ENCODE results near the gene CX3CL1.

DNA sequence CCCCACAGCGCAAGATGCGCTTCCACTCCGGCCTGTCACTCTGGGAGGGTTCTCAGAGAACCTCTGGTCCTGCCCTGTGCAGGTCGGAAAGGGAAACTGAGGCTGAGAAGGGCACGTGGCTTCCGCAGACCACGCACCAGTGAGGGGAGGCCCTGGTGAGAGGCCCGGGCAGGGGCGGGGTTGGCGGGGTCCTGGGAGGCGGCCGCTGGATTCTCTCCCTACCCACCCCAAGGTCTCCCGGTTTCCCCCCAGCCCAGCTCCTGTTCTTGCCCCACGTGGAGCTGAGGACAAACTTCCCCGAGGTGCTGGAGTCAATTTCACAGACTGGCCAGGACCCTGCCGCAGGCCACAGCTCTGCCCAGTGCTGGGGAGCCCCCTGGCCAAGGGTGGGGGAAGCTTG lies 43.8 kb downstream of the CX3CL1 start:
- TF ChIP-seq POLR2AphosphoS5 (IDR thresholded peaks at IDR 0.05; ENCODE audit: low read depth, low read length) = no peak
- TF ChIP-seq, protein P1, sequence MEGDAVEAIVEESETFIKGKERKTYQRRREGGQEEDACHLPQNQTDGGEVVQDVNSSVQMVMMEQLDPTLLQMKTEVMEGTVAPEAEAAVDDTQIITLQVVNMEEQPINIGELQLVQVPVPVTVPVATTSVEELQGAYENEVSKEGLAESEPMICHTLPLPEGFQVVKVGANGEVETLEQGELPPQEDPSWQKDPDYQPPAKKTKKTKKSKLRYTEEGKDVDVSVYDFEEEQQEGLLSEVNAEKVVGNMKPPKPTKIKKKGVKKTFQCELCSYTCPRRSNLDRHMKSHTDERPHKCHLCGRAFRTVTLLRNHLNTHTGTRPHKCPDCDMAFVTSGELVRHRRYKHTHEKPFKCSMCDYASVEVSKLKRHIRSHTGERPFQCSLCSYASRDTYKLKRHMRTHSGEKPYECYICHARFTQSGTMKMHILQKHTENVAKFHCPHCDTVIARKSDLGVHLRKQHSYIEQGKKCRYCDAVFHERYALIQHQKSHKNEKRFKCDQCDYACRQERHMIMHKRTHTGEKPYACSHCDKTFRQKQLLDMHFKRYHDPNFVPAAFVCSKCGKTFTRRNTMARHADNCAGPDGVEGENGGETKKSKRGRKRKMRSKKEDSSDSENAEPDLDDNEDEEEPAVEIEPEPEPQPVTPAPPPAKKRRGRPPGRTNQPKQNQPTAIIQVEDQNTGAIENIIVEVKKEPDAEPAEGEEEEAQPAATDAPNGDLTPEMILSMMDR (IDR thresholded peaks at IDR 0.05 in 2 of 3, conservative IDR thresholded peaks at IDR 0.05 in 1 of 3; ENCODE audit: borderline replicate concordance in 1 of 3, insufficient read depth in 1 of 3, low read depth in 2 of 3, low read length in 2 of 3) = no peak
- TF ChIP-seq, protein P2, sequence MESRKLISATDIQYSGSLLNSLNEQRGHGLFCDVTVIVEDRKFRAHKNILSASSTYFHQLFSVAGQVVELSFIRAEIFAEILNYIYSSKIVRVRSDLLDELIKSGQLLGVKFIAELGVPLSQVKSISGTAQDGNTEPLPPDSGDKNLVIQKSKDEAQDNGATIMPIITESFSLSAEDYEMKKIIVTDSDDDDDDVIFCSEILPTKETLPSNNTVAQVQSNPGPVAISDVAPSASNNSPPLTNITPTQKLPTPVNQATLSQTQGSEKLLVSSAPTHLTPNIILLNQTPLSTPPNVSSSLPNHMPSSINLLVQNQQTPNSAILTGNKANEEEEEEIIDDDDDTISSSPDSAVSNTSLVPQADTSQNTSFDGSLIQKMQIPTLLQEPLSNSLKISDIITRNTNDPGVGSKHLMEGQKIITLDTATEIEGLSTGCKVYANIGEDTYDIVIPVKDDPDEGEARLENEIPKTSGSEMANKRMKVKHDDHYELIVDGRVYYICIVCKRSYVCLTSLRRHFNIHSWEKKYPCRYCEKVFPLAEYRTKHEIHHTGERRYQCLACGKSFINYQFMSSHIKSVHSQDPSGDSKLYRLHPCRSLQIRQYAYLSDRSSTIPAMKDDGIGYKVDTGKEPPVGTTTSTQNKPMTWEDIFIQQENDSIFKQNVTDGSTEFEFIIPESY (IDR thresholded peaks at IDR 0.05; ENCODE audit: extremely low read depth, insufficient replicate concordance, low read length) = no peak
- TF ChIP-seq, protein P3, sequence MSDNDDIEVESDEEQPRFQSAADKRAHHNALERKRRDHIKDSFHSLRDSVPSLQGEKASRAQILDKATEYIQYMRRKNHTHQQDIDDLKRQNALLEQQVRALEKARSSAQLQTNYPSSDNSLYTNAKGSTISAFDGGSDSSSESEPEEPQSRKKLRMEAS (IDR thresholded peaks at IDR 0.05) = no peak
- TF ChIP-seq, protein P4, sequence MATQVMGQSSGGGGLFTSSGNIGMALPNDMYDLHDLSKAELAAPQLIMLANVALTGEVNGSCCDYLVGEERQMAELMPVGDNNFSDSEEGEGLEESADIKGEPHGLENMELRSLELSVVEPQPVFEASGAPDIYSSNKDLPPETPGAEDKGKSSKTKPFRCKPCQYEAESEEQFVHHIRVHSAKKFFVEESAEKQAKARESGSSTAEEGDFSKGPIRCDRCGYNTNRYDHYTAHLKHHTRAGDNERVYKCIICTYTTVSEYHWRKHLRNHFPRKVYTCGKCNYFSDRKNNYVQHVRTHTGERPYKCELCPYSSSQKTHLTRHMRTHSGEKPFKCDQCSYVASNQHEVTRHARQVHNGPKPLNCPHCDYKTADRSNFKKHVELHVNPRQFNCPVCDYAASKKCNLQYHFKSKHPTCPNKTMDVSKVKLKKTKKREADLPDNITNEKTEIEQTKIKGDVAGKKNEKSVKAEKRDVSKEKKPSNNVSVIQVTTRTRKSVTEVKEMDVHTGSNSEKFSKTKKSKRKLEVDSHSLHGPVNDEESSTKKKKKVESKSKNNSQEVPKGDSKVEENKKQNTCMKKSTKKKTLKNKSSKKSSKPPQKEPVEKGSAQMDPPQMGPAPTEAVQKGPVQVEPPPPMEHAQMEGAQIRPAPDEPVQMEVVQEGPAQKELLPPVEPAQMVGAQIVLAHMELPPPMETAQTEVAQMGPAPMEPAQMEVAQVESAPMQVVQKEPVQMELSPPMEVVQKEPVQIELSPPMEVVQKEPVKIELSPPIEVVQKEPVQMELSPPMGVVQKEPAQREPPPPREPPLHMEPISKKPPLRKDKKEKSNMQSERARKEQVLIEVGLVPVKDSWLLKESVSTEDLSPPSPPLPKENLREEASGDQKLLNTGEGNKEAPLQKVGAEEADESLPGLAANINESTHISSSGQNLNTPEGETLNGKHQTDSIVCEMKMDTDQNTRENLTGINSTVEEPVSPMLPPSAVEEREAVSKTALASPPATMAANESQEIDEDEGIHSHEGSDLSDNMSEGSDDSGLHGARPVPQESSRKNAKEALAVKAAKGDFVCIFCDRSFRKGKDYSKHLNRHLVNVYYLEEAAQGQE (IDR thresholded peaks at IDR 0.05; ENCODE audit: low read depth) = no peak
- no peak for TF ChIP-seq EZH2 (IDR thresholded peaks at IDR 0.05)
- TF ChIP-seq RAD21 (IDR thresholded peaks at IDR 0.05; ENCODE audit: low read depth) = no peak
- TF ChIP-seq ELF1 (IDR thresholded peaks at IDR 0.05; ENCODE audit: borderline replicate concordance, low read depth) = no peak
- TF ChIP-seq SP1 (IDR thresholded peaks at IDR 0.05; ENCODE audit: low read depth) = no peak
- TF ChIP-seq EGR1 (IDR thresholded peaks at IDR 0.05; ENCODE audit: low read depth) = no peak
- no peak for TF ChIP-seq TCF7L2 (IDR thresholded peaks at IDR 0.05; ENCODE audit: borderline replicate concordance, extremely low read depth, insufficient read depth, insufficient read length)
- no peak for TF ChIP-seq SIN3A (IDR thresholded peaks at IDR 0.05; ENCODE audit: low read depth)
- TF ChIP-seq EZH2phosphoT487 (IDR thresholded peaks at IDR 0.05; ENCODE audit: borderline replicate concordance) = no peak

All from HCT116 (cell line).